Natural killer cell (primary cell): ENCODE results near the gene TEX51. TPM values are rescaled to one million over a fixed set of nuclear protein-coding genes. Genes with fewer than 3 reads are reported as not detected.

Experiments used
- ATAC-seq, 3 donors: fragments of 150-1000 bp in 2 of 3; fragments of 200-7000 bp in 1 of 3; cut with Tn5 transposase; 1 replicate in 1 of 3; 2 replicates in 2 of 3; pipeline ENCODE4 v1.10.0; 2021; ENCODE audit warnings: mild to moderate bottlenecking in 2 of 3, moderate library complexity in 2 of 3
- DNase-seq, 2 donors: peaks; one replicate each; pipeline versions ENCODE4 v3.0.0 to v3.0.0-alpha.2; 2013 to 2021; ENCODE audit warnings: mixed read lengths in 1 of 2
- H3K27ac ChIP-seq: one replicate; pipeline ENCODE4 v1.5.1; 2013; ENCODE audit warnings: mild to moderate bottlenecking, low read length
- H3K27me3 ChIP-seq: one replicate; pipeline ENCODE4 v1.6.1; 2013; ENCODE audit warnings: low read length; ENCODE audit not compliant: control insufficient read depth, insufficient read depth
- H3K36me3 ChIP-seq: one replicate; pipeline ENCODE4 v1.6.1; 2013; ENCODE audit warnings: low read length; ENCODE audit not compliant: control insufficient read depth, insufficient read depth
- H3K4me1 ChIP-seq: one replicate; pipeline ENCODE4 v1.6.1; 2013; ENCODE audit warnings: low read length; ENCODE audit not compliant: control insufficient read depth, insufficient read depth
- H3K4me3 ChIP-seq: one replicate; pipeline ENCODE4 v1.5.1; 2013; ENCODE audit warnings: low read length
- H3K9me3 ChIP-seq: one replicate; pipeline ENCODE4 v1.6.1; 2013; ENCODE audit warnings: low read length; ENCODE audit not compliant: control insufficient read depth, insufficient read depth
- H3K27ac Mint-ChIP-seq, 2 donors: one replicate each; pipeline ENCODE4 v1.8.0; 2022; ENCODE audit warnings: mild to moderate bottlenecking in 2 of 2, mixed read lengths in 2 of 2, moderate library complexity in 1 of 2
- H3K27me3 Mint-ChIP-seq, 2 donors: one replicate each; pipeline ENCODE4 v1.8.0; 2022; ENCODE audit warnings: low read depth in 2 of 2, mixed read lengths in 2 of 2
- H3K36me3 Mint-ChIP-seq: one replicate; pipeline ENCODE4 v1.8.0; 2022; ENCODE audit warnings: mixed read lengths
- H3K4me1 Mint-ChIP-seq, 2 donors: one replicate each; pipeline ENCODE4 v1.8.0; 2022; ENCODE audit warnings: mixed read lengths in 2 of 2
- H3K4me3 Mint-ChIP-seq: one replicate; pipeline ENCODE4 v1.8.0; 2022; ENCODE audit warnings: mild to moderate bottlenecking, moderate library complexity, mixed read lengths
- H3K9me3 Mint-ChIP-seq, 2 donors: one replicate each; pipeline ENCODE4 v1.8.0; 2022; ENCODE audit warnings: mixed read lengths in 2 of 2
- WGBS: methylation state at CpG from one replicate; pipeline ENCODE4 v1.1.7; 2013; ENCODE audit warnings: missing lambda C conversion rate; ENCODE audit not compliant: insufficient coverage; 5-methylcytosine and 5-hydroxymethylcytosine counted together
- intact Hi-C: fragments of 100-400 bp; cut with micrococcal nuclease; formaldehyde crosslinking; loops from one replicate; pipeline ENCODE4 v1.14.2; 2022
- total RNA-seq, 4 donors: library from RNA; stranded (reverse); fragments of 120-200 nt in 1 of 4; gene quantifications; one replicate each; pipeline versions ENCODE4 v1.2.3 to v1.2.4, GENCODE V29; 2013 to 2022
- TF ChIP-seq, protein P1 (sequence below): fragments of 200-600 bp; IDR thresholded peaks from one replicate; pipeline ENCODE4 v1.8.0; 2022; ENCODE audit warnings: antibody characterized with exemption

The TEX51 gene
- total RNA-seq, 3 donors from 2014 or later (not counting 1 experiment from before 2014, with no cell fraction given), result not detected

DNA sequence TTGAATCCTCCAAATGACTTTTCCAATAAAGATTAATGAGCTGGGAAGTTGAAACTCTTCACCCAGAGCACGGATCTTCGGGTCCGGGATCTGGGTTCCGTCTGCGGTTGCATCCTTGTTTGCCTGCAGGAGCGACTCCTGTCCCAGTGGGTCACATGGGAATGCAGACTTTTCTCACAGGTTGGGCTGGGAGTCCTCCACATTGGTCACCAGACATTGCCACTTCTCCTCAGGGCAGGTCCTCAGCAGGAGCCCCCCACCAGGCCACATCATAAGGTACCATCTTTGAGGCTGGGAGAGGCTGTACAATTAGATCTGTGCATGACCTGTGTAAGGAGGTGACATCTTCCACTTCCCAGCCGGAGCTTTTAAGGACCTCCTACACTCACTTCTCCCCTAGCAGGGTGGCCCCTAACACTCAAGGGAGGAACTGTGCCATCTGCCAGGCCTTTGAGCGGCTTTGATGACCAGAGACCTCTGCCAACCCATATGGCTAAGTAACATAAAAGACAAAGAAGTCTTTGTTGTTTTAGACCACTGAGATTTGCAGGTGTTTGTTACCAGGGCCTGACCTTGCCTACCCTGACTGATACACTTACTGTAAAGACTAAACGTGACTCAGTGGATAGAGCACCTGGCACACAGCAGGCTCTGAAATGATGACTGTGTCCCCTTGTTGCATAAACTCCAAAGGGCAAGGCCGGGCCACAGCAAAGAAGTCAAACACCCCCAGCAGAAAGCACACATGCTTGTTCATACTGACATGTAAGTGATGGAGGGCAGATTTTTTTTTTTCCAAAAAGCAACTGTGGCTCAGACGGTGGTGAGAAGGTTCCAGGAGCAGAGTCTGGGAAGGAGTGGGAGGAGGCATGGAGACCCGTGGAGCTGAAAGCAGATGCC is 7.9 kb upstream of the TEX51 start:
- no peak for ATAC-seq
- TF ChIP-seq, protein P1, sequence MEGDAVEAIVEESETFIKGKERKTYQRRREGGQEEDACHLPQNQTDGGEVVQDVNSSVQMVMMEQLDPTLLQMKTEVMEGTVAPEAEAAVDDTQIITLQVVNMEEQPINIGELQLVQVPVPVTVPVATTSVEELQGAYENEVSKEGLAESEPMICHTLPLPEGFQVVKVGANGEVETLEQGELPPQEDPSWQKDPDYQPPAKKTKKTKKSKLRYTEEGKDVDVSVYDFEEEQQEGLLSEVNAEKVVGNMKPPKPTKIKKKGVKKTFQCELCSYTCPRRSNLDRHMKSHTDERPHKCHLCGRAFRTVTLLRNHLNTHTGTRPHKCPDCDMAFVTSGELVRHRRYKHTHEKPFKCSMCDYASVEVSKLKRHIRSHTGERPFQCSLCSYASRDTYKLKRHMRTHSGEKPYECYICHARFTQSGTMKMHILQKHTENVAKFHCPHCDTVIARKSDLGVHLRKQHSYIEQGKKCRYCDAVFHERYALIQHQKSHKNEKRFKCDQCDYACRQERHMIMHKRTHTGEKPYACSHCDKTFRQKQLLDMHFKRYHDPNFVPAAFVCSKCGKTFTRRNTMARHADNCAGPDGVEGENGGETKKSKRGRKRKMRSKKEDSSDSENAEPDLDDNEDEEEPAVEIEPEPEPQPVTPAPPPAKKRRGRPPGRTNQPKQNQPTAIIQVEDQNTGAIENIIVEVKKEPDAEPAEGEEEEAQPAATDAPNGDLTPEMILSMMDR, result no peak
- H3K27ac ChIP-seq, result no peak overlapping the region
- H3K27me3 ChIP-seq, result no peaks in the 10 kb centered on the region
- no peaks in the 10 kb centered on the region for H3K9me3 Mint-ChIP-seq
- DNase-seq, result no peak
- intact Hi-C loops, result no loop called here
- peaks cover 7% of the 10 kb centered on the region for H3K4me1 ChIP-seq
- H3K27me3 Mint-ChIP-seq, result peaks cover 0 to 5% of the 10 kb centered on the region in 2 donors
- H3K9me3 ChIP-seq, result no peaks in the 10 kb centered on the region
- no peak overlapping the region for H3K27ac Mint-ChIP-seq
- 85% methylated on average over 10 of the region's 12 CpGs for WGBS
- H3K36me3 Mint-ChIP-seq, result no peaks in the 10 kb centered on the region
- no peaks in the 10 kb centered on the region for H3K36me3 ChIP-seq
- no peak overlapping the region for H3K4me3 ChIP-seq
- H3K4me1 Mint-ChIP-seq, result peaks cover 0 to 9% of the 10 kb centered on the region in 2 donors
- no peak overlapping the region for H3K4me3 Mint-ChIP-seq

DNA sequence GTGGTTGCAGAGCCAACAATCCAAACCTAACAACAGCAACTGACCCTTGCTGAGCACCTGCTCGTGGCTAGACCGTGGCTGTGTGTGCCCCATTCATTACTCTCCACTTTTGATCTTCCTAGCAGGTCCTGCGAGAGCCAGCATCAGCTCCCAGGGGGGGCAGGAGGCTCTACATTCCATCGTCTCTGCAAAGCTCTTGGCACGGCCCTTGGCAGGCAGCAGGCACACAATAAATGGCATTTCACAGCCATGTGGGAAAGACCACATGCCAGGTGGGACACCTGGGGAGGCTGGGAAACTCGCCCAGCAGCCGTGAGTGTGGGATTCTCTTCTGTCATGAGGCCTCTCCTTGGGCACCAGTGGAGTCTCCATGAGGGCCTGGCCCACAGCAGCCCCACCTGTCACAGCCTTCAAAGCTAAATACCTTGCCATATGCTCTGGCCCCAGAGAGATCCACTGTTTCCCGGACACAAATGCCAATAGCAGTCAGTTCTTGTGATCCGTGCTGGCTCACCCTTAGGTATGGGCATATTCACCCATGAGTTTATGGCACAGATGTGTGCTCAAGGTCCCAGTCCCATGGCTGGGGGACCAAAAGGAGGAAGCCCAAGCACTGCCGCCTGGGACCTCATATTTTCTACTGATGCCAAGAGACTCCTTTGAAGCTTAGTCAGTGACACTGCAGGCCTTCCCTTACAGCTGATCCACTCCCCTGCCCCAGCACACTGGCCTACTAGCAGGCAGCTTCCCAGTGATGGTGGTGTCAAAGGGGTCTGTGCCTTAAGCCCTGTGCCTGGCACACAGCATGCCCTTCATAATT is 6.8 kb upstream of the TEX51 start:
- 87% methylated on average over 10 of the region's 10 CpGs for WGBS
- Histone ChIP-seq H3K9me3 (no peaks in the 10 kb centered on the region), H3K4me1 (no peaks in the 10 kb centered on the region), H3K27me3 (no peaks in the 10 kb centered on the region), H3K36me3 (no peaks in the 10 kb centered on the region), H3K27ac (no peak overlapping the region), H3K4me3 (no peak overlapping the region)
- TF ChIP-seq, protein P1, result no peak
- no peak overlapping the region for H3K27ac Mint-ChIP-seq
- no peak for DNase-seq
- no peaks in the 10 kb centered on the region for H3K9me3 Mint-ChIP-seq
- H3K4me3 Mint-ChIP-seq, result no peak overlapping the region
- ATAC-seq, result no peak
- no peaks in the 10 kb centered on the region for H3K27me3 Mint-ChIP-seq
- H3K36me3 Mint-ChIP-seq, result no peaks in the 10 kb centered on the region
- H3K4me1 Mint-ChIP-seq, result peaks cover 0 to 2% of the 10 kb centered on the region in 2 donors
- intact Hi-C loops, result no loop called here

DNA sequence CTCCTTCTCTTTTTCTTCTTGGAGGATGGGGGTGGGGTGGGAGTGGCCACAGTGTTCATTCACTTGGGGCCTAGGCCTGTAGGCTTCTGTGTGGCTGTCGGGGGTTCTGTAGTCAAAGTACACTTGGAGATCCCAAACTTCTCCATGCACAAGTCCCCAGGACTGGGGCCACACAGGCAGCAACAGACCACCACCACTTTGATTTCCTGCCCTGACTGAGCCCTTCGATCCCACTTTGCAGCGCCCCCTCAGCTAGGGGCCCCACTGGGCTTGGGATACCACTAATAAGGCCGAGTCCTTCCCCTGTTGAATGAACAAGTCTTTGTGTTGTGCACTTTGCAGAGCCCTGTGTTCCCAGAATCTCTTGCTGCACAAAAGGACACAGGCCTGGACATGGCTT is 5.5 kb upstream of the TEX51 start:
- DNase-seq (no peak), ATAC-seq (no peak)
- Histone ChIP-seq H3K4me1 (no peaks in the 10 kb centered on the region), H3K4me3 (no peak overlapping the region), H3K36me3 (no peaks in the 10 kb centered on the region), H3K27me3 (no peaks in the 10 kb centered on the region), H3K27ac (no peak overlapping the region), H3K9me3 (no peaks in the 10 kb centered on the region)
- Mint-ChIP-seq H3K4me3 (no peak overlapping the region), H3K9me3 (peaks cover 0 to 2% of the 10 kb centered on the region in 2 donors), H3K4me1 (no peaks in the 10 kb centered on the region), H3K27me3 (no peaks in the 10 kb centered on the region), H3K27ac (no peak overlapping the region), H3K36me3 (no peaks in the 10 kb centered on the region)
- 91% methylated on average over 4 of the region's 4 CpGs for WGBS
- TF ChIP-seq, protein P1, result no peak
- intact Hi-C loops, result no loop called here
